GM21381 (cell line): ENCODE results near the gene SPEG.

ENCODE experiments used
- ATAC-seq: cut with Tn5 transposase; IDR thresholded peaks from one replicate; pipeline ENCODE4 v1.9.1; 2021; ENCODE audit warnings: mild to moderate bottlenecking, moderate library complexity; ENCODE audit not compliant: unreplicated experiment

SPEG gene

DNA sequence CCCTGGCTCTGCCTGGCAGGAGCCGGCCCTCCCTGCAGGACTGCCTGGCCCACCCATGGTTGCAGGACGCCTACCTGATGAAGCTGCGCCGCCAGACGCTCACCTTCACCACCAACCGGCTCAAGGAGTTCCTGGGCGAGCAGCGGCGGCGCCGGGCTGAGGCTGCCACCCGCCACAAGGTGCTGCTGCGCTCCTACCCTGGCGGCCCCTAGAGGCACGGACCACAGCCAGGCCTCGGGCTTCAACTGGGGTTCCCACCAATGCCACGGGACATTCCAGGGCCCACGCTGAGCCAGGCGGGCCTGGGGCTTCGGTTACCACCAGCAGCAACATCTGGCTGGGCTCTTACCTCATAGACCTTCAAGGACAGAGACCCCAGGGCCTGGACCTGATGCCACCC, 57.9 kb downstream of the SPEG start:
- no peak for ATAC-seq

DNA sequence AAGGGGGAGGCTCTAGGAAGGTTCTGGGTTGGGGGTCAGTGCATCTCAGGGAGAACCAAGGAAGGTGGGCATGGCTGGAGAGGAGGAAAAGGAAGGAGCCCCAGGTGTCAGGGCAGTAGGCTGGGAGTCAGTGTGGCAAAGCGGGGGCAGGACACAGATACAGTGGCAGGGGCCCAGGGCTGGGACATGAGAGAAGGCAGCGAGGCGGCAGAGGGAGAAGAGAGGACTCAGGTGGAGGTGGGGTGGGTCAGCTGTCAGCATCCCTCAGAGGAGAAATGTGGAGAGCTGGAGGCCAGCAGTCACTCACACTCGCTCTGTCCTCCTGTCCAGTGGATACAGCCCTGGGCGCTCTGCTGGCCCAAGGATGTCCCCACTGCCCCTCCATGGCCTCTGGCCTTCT, 58.4 kb downstream of the SPEG start:
- no peak for ATAC-seq

DNA sequence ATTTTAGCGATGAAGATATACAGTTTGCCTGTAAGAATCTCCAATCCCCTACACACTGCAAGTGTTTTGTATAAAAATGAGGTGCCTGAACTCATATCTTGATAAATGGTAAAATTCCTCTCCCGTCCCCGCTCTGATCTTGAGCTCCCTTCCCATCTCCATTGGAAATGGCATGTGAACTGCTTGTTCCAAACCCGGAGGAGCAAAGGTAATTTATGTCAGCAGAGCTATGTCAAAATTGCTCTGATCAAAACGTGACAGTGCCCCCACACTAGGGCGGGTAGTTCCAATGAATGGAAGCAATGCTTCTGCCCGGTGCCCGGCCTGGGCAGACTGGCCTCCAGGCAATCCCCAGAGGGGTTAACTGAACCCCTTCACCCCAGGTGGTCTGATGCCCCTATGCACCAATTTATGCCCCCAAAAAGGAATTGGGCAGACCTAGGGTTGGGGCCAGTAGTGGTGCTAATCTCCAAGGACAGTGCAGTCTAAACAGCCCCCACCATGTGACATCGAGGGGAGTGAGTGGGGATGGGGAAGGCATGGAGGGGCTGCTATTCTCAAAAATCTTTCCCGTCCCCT, 60.4 kb downstream of the SPEG start:
- no peak for ATAC-seq

DNA sequence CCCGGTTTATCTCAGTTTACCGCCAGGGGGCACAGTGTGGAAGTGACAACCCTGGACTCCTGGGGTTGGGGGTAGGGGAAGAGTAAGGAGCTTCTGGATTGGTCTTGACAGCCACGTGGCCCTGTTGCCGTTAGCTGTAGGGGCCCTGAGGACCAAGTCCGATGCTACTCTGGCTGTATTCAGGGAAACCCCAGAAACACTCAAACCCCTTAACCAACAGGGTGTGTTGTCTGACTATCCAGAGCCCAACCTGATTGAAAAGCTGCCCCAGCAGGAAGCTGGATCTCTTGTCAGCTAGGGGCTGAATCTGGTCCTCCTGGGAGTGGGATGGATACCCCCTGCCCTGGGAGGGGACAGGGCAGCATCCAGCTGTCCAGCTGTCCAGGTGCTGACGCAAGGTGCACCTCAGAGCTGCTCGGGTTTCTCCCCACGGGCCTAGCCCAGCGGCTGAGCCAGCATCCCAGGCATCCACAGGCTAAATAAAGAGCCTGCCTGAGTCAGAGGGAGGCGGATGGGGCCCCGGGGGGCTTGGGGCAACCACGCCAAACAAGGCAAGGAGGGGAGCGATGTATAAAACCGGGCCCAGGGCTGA, 61.0 kb downstream of the SPEG start:
- no peak for ATAC-seq

DNA sequence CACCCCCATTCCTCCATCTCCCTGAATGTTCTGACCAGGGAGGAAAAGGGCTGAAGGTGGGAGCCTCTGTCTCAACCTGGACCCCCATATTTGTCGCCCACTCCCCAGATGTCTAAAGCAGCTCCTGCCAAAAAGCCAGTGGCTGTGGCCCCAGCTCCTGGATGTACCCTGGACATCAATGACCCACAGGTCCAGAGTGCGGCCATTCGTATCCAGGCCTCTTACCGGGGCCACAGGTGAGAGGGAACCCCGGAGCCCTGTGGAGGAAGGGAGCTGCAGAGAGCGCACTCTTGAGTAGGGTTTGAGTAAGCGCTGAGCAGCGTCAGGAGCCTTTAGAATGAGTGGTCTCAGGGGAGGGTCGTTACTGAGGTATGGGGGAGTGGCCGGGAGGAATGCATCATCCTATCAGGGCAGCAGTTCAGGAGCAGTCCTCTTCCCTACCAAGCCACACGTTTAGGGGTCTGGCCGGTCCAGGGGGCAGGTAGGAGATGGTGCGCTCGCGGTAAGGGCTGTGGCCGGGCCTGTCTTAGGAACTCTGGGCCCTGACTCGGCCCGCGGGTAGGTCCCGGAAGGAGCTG, 61.7 kb downstream of the SPEG start:
- no peak for ATAC-seq

DNA sequence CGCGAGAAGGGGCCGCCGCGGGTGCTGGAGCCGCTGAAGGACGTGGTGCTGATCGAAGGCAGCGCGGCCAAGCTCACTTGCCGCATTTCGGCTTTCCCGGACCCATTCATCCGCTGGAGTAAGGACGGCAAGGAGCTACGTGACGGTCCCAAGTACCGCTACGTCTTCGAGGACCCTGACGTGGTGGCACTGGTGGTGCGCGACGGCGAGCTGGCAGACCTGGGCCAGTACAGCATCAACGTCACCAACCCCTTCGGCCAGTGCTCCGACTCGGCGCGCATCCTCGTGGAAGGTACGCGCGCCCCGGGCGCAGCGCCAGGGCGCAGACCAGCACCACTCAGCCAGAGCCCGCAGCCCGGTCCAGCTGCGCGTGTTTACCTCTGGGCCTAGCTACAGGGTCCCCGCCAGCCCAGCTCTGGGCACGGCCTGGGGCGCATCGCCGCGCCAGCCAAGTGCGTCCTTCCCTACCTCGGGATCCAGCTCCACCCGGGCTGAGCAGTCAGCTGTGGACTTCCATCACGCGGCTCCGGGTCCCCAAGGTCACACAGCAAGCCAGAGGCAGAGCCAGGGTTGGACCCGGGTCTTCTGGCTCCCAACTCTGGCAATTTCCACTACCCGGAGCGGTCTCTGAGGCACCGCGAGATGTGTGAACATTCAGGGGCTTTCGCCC, 62.3 kb downstream of the SPEG start:
- no peak for ATAC-seq

DNA sequence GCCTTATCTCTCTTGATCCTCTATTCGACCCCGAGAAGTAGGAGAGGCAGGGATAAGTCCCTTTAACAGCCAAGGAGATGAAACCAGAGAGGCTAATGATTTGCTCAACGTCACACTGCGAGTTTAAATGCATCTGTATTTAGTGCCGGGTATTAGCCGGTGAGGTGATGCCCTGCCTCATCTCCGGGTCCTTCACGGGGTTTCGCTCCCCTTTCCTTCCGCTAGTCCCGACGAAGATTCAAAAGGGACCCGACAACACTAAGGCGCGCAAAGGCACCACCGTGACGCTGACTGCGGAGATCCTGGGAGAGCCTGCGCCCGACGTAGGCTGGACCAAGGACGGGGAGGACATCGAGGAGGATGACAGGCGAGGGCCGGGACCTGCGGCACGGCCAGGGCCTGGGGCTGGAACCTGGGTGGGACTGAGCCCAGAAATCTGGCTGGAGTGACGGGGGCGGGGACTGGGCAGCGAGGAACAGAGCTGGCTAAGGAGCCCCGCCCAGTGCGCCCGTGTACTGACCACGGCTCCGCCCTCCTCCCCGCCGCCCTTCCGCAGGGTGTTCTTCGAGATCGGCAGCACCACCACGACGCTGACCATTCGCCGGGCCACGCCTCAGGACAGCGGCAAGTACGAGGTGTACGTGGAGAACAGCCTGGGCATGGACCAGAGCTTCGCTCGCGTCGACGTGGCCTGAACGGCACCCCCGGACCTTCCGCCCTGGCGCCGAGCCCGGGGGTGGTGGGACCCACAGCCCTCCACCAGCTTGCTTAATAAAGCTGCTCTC, 63.0 kb downstream of the SPEG start:
- ATAC-seq, result peak; percentile 34

DNA sequence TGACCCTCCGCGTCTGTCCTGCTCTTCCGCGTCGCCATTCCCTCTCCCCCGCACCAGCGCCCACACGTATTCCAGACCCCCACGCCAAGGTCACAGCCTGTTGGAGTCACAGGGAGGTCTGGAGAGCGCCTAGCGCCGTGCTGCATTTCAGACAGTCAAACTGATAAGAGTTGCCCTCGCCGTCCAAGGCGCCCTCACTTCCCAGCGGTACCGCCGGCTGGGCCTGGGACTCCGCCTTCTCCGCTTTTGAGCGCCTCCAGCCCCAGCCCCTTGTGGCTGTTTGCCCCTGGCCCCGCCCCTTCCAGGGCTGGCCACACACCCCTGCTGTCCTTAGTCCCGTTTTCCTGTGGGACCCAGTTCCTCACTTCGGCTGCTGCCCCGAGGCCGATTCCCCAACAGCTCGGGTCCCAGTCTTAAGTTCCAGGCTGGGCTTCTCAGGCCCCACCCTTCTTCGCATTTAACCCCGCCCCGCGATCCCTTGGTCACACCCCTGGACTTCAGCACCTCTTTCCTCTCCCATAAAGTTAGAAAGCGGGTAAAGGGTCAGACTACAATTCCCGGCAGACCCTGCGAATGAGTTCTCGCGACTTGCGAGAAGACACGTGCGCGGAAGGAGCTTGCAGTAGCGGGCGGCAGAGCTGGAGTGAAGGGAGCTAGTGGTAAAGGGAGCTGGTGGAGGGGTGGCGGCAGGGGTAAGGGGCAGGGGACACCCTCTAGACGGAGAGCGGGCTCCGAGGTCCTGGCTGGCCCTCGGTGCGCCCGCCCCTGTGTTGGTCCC, 63.8 kb downstream of the SPEG start, which contains the start of gene GMPPA:
GMPPA (plus strand) TSS at position 612 of the 778 bp plus-strand sequence. CDS start 1,085 bp downstream, outside the sequence.
- peak; percentile 90 for ATAC-seq

DNA sequence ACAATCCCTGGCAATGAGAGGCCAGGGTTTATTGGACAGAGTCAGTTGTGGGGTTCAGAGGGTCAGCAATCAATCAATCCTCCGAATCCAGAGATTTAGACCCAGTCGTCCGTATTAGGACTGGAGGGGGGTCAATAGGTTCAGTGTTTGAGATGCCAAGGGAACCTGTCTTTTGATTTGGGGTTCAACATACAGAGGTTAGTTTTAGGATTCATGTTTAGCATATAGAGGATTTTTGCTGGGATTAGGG, 64.3 kb downstream of the SPEG start:
- no peak for ATAC-seq

DNA sequence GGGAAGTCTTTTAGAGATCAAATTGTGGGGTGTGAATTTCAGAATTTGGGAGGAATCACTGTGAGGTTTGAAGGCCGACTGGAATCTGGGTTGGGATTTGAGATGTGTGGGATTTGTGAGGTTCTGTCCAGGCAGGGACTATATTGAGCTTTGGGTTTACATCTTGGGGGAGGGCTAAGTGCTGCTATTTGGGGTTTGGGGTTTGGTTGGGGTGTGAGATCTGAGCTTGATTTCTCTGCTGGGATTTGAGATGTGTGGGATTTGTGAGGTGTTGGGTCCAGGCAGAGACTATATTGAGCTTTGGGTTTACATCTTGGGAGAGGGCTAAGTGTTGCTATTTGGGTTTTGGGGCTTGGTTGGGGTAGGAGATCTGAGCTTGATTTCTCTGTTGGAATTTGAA, 64.9 kb downstream of the SPEG start:
- ATAC-seq, result no peak

DNA sequence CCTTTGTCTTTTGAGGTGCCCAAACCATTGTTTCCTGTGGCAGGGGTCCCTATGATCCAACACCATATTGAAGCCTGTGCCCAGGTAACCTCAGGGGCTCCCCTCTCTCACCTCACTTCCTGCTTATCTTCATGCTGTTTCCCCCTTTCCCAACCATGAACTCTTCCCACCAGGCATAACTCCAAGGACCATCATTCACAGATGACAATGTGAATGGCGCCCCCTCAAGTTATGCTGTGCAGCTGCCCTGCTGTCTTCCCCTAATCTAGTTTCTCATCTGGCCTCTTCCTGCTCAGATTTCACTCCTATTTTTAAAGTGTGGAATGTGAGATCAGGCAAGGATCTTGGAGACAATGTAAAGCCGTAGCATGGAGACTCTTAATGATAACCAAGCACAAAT, 65.5 kb downstream of the SPEG start:
- no peak for ATAC-seq

DNA sequence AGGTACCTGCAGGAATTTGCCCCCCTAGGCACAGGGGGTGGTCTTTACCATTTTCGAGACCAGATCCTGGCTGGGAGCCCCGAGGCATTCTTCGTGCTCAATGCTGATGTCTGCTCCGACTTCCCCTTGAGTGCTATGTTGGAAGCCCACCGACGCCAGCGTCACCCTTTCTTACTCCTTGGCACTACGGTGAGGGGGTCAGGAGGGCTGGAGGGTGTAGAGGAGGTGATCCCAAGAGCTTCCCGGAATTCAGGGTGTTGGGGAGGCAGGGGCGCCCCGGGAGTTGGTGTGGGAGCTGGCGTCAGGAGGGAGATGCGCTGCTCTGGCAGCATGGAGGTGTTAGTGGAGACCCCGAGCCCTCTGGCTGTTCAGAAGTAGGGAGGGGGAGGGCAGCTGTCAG, 67.2 kb downstream of the SPEG start:
- no peak for ATAC-seq

DNA sequence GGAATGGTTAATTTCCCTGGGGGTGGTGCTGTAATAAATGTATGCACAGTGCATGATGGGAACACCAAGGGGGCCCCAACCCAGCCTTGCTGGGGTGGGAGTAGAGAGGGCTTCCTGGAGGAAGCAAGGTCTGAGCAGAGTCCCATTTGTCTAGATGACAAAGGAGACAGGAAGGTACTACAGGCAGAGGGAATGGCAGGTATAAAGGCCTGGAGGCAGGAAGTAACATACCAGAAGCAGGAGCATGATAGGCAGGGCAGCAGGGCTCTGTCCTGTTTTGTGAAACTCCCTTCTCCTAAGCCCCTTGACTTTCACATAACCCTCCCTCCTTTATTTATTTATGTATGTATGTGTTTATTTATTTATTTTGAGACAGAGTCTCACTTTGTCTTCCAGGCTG, 68.0 kb downstream of the SPEG start:
- no peak for ATAC-seq

DNA sequence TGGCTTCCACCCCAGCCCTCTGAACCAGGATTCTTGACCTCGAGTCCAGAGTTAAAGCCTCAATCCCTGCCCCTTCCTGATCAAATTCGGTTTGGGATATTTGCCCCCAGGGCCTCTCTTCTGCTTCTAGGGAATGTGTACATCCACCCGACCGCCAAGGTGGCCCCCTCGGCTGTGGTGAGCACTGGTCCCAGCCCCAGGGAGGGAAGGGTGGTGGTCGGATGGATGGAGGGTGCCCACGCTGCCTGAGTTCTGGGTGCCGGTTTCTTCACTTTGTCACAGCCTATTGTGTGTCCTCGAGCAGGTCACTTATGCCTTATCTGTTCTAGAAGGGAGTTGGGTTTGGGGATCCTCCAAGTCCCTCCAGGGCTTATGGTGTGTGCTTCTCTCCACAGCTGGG, 70.9 kb downstream of the SPEG start:
- ATAC-seq, result no peak

DNA sequence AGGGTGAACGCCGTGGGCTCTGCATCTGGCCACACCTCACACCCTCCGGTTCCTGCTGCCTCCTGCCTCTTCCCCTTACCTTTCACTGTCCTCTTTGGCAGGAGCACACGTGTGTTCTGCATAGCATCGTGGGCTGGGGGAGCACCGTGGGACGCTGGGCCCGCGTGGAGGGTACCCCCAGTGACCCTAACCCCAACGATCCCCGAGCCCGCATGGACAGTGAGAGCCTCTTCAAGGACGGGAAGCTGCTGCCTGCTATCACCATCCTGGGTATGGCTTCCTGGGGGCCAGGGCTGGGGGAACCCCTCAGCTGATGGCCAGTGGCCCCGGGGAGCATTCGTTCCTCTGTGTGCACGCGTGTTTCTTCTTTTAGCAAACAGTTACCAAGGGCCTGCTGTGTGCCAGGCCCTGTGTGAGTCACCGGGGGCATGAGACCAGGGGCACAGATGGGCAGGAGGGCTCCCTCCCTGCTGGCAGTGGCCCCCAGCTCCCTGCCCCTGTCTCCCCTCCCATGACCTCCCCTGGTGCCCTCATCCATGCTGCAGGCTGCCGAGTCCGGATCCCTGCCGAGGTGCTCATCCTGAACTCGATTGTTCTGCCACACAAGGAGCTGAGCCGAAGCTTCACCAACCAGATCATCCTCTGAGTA, 71.6 kb downstream of the SPEG start:
- no peak for ATAC-seq

DNA sequence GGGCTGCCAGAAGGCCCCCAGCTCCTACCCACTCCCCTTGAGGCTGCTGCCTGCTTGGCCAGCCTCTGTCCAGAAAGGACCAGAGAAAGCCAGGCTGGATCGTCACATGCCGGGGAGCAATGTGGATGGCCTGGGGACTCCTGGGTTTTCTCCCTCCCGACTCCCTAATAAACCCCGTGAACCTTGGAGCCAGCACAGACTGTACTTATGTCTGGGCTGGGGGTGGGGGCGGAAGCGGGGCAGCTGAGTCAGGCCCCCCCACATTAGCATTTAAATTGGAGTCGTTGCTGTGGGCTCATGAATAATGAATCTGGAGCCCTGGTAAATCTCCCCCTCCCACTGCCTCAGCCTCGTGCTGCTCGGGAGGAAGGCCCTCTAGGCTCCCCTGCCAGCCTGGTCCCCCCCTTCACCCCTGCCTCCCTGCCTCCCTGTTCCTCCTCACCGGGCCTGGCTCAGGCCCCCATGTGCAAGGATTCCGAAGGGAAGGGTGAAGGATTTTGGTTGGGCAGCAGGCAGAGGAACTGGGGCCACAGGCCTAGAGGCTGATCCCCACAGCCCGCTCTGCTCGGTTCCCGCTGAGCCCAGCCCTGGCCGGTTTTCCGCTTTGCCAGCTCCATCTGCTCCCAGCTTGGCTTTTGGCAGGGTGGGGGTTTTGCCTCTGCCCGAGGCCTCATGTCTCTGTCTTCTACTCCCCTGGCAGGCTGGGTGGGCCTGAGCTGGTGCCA, 72.3 kb downstream of the SPEG start:
- ATAC-seq, result no peak

DNA sequence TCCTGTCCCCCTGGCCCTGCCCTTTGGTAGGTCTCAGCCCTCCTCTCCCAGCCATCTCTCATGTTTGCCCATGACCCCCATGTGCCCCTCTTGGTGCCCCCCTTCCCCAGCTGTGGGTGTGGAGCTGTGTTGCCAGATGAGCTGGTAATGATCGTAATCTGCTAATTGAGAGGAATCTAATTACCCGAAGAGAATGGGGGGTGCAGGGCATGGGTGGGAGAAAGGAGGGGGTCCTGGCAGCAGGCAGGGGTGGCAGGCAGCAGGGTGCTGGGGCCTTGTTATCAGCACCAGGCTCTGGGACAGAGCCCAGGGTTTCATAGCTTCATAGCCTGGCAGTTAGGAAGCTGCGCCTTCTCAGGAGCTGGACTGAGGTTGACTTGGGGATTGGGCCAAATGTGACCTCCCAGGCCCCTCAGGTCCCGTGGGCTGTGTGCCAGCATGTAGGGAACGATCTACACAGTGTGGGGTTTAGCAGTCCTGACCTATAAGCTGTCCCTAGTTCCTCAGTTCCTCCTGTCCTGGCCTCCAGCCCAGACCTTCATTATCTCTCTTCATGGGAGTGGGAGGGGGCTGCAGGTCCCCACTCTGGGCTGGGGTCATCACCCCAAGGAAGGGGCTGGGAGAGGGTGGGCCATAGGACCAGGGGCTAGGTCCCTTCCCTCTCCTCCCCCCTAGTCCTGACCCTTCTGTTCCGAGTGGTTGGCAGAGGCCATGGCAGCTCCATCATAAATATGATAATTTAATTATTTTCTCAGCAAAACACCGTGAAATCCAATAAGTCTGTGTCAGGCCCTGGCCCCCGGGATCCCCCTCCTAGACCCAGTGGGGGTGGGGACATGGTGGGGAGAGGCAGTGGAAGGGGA, 73.2 kb downstream of the SPEG start:
- no peak for ATAC-seq

DNA sequence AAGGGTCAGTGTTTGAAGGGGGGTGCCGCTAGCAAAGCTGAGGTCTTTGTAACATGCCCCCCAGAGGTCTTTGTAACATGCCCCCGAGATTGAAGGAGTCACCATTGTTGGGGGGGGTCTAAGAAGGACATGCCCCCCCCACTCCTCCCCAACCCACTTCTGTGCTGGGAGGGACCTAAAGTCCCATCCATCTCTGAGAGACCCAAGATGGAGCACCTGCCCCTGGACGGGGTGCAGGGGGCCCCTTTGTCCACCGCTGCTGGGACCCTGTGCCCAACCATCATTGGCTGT, 73.7 kb downstream of the SPEG start:
- no peak for ATAC-seq
